MM.1S (cell line): ENCODE results near the gene PROK1.
"Not testable (repeated sequence)": the region's sequence is repeated elsewhere in the genome, so short reads cannot be mapped to it uniquely, and the experiment has no call there.

Experiments used
- DNase-seq: peaks from one replicate; pipeline ENCODE4 v3.0.0-alpha.2; 2015
- H2AFZ ChIP-seq: fragments of 300-600 bp; sonication (generic); 2 replicates; pipeline ENCODE4 v1.6.0; 2016; ENCODE audit warnings: antibody characterized with exemption, low read length
- H3F3A ChIP-seq: fragments of 300-600 bp; sonication (generic); 2 replicates; pipeline ENCODE4 v1.6.1; 2016; ENCODE audit warnings: mild to moderate bottlenecking, antibody characterized with exemption, low read length, moderate library complexity, mixed read lengths; ENCODE audit not compliant: insufficient read depth
- H3K27ac ChIP-seq: fragments of 300-600 bp; sonication (generic); 2 replicates; pipeline ENCODE4 v1.5.1; 2016; ENCODE audit warnings: mild to moderate bottlenecking, low read length
- H3K27me3 ChIP-seq: fragments of 300-600 bp; sonication (generic); replicated peaks from 2 replicates; pipeline ENCODE4 v1.6.0; 2016; ENCODE audit warnings: low read length; ENCODE audit not compliant: insufficient read depth
- H3K36me3 ChIP-seq: fragments of 300-600 bp; sonication (generic); replicated peaks from 2 replicates; pipeline ENCODE4 v1.6.1; 2016; ENCODE audit warnings: mild to moderate bottlenecking, low read length, mixed read lengths; ENCODE audit not compliant: insufficient read depth
- H3K4me1 ChIP-seq: fragments of 300-600 bp; sonication (generic); 2 replicates; pipeline ENCODE4 v1.6.1; 2016; ENCODE audit warnings: low read length, mixed read lengths
- H3K4me2 ChIP-seq: fragments of 300-600 bp; sonication (generic); 2 replicates; pipeline ENCODE4 v1.6.0; 2016; ENCODE audit warnings: low read depth, low read length
- H3K4me3 ChIP-seq: fragments of 300-600 bp; sonication (generic); 2 replicates; pipeline ENCODE4 v1.5.1; 2016; ENCODE audit warnings: low read length, mixed read lengths
- H3K79me2 ChIP-seq: fragments of 300-600 bp; sonication (generic); 2 replicates; pipeline ENCODE4 v1.6.1; 2016; ENCODE audit warnings: mixed run types, low read length, mixed read lengths
- H3K9ac ChIP-seq: fragments of 300-600 bp; sonication (generic); 2 replicates; pipeline ENCODE4 v1.6.1; 2016; ENCODE audit warnings: low read length, mixed read lengths
- H3K9me2 ChIP-seq: fragments of 300-600 bp; sonication (generic); replicated peaks from 2 replicates; pipeline ENCODE4 v1.6.1; 2016; ENCODE audit warnings: mild to moderate bottlenecking, low read length, mixed read lengths; ENCODE audit not compliant: insufficient read depth
- H3K9me3 ChIP-seq: fragments of 300-600 bp; sonication (generic); replicated peaks from 2 replicates; pipeline ENCODE4 v1.6.1; 2016; ENCODE audit warnings: mild to moderate bottlenecking, low read length, mixed read lengths; ENCODE audit not compliant: insufficient read depth
- H4K20me1 ChIP-seq: fragments of 300-600 bp; sonication (generic); 2 replicates; pipeline ENCODE4 v1.6.1; 2016; ENCODE audit warnings: mild to moderate bottlenecking, low read length, moderate library complexity, mixed read lengths; ENCODE audit not compliant: insufficient read depth
- CTCF ChIP-seq: fragments of 300-600 bp; sonication (generic); IDR thresholded peaks from 2 replicates; pipeline ENCODE4 v1.5.1; 2016; ENCODE audit warnings: antibody characterized with exemption, low read length, mixed read lengths
- EZH2 ChIP-seq: fragments of 300-600 bp; sonication (generic); optimal IDR thresholded peaks from 2 replicates; pipeline ENCODE3; 2017; ENCODE audit warnings: low read depth, mild to moderate bottlenecking, antibody characterized with exemption, low read length, mixed read lengths
- EZH2phosphoT487 ChIP-seq: fragments of 300-600 bp; sonication (generic); IDR thresholded peaks from 2 replicates; pipeline ENCODE4 v1.6.1; 2018; ENCODE audit warnings: antibody characterized with exemption, low read length

Gene PROK1

GRCh38 chr1:110450929-110451328, at the start of gene PROK1:
Gene PROK1 (plus strand): TSS chr1:110451149. CDS start chr1:110451217, 68 bp downstream.
- no peak within 1 kb of the TSS for H2AFZ ChIP-seq
- DNase-seq: no peak
- H3K9ac ChIP-seq: no peak within 1 kb of the TSS
- TF ChIP-seq EZH2 (no peak), CTCF (no peak), EZH2phosphoT487 (no peak)
- H3K9me2 ChIP-seq: no peaks in the 10 kb centered on the region
- H3F3A ChIP-seq: no peaks in the 10 kb centered on the region
- no peaks in the 10 kb centered on the region for H3K27me3 ChIP-seq
- no peaks in the 10 kb centered on the region for H3K79me2 ChIP-seq
- H3K27ac ChIP-seq: no peak within 1 kb of the TSS
- no peaks in the 10 kb centered on the region for H3K36me3 ChIP-seq
- H3K4me3 ChIP-seq: no peak within 1 kb of the TSS
- no peaks in the 10 kb centered on the region for H4K20me1 ChIP-seq
- H3K4me2 ChIP-seq: no peak within 1 kb of the TSS
- H3K4me1 ChIP-seq: no peaks in the 10 kb centered on the region
- no peaks in the 10 kb centered on the region for H3K9me3 ChIP-seq

- no peak for DNase-seq
- Histone ChIP-seq H3K27ac (no peak overlapping the region), H3K4me3 (no peak overlapping the region), H3K27me3 (no peaks in the 10 kb centered on the region), H3K9ac (no peak overlapping the region), H3K36me3 (no peaks in the 10 kb centered on the region), H3K79me2 (peaks cover 19% of the 10 kb centered on the region), H3K4me2 (no peak overlapping the region), H2AFZ (no peak overlapping the region), H3K9me3 (no peaks in the 10 kb centered on the region), H4K20me1 (no peaks in the 10 kb centered on the region), H3K4me1 (no peaks in the 10 kb centered on the region; the same call in 1 of the 2 replicates), H3F3A (no peaks in the 10 kb centered on the region), H3K9me2 (no peaks in the 10 kb centered on the region)
- TF ChIP-seq EZH2 (no peak), EZH2phosphoT487 (no peak), CTCF (no peak)
Measured at GRCh38 chr1:110403805-110404204, 47.1 kb upstream of the PROK1 start.

- Histone ChIP-seq H2AFZ (no peak overlapping the region), H3K9ac (no peak overlapping the region), H3K27ac (no peak overlapping the region), H3K9me3 (no peaks in the 10 kb centered on the region), H3K9me2 (no peaks in the 10 kb centered on the region), H3F3A (no peaks in the 10 kb centered on the region), H3K27me3 (no peaks in the 10 kb centered on the region), H3K36me3 (no peaks in the 10 kb centered on the region), H3K79me2 (peaks cover 19% of the 10 kb centered on the region), H3K4me1 (no peaks in the 10 kb centered on the region; the same call in 1 of the 2 replicates), H3K4me3 (no peak overlapping the region), H3K4me2 (no peak overlapping the region), H4K20me1 (no peaks in the 10 kb centered on the region)
- TF ChIP-seq CTCF (no peak), EZH2phosphoT487 (no peak)
- no peak for DNase-seq
Measured at GRCh38 chr1:110404401-110404800, 46.5 kb upstream of the PROK1 start.

- not testable (repeated sequence) for H4K20me1 ChIP-seq, H3K9ac ChIP-seq, H3K9me2 ChIP-seq, H3K27ac ChIP-seq, H2AFZ ChIP-seq, H3K4me1 ChIP-seq, DNase-seq, H3K9me3 ChIP-seq, H3K27me3 ChIP-seq, H3F3A ChIP-seq, H3K36me3 ChIP-seq
- Histone ChIP-seq H3K4me2 (peak overlapping the region; percentile 63; the same call in 1 of the 2 replicates), H3K4me3 (peak overlapping the region; percentile 86), H3K79me2 (peaks cover 19% of the 10 kb centered on the region)
Measured at GRCh38 chr1:110406407-110406806, 44.5 kb upstream of the PROK1 start.
